GM18858 (cell line): Measurements from ENCODE around the gene TNFAIP8L1.
A peak's percentile ranks its signal among the peaks of the same experiment; 100 is the strongest.

ENCODE experiments used
- ATAC-seq: cut with Tn5 transposase; IDR thresholded peaks from one replicate; pipeline ENCODE4 v1.9.1; 2021; ENCODE audit not compliant: unreplicated experiment

The TNFAIP8L1 gene

GRCh38 chr19:4647676-4648644 is 8.6 kb downstream of the TNFAIP8L1 start:
- ATAC-seq = no peak

- no peak for ATAC-seq
Measured at GRCh38 chr19:4649392-4650047, 10.2 kb downstream of the TNFAIP8L1 start.

- no peak for ATAC-seq
Measured at GRCh38 chr19:4650159-4650558, 10.8 kb downstream of the TNFAIP8L1 start.

- ATAC-seq = no peak
Measured at GRCh38 chr19:4652075-4652474, 12.8 kb downstream of the TNFAIP8L1 start.

- no peak for ATAC-seq
Measured at GRCh38 chr19:4653793-4654436, 14.6 kb downstream of the TNFAIP8L1 start.

- no peak for ATAC-seq
Measured at GRCh38 chr19:4654437-4655361, 15.4 kb downstream of the TNFAIP8L1 start.

GRCh38 chr19:4656102-4656501 is 16.8 kb downstream of the TNFAIP8L1 start:
- ATAC-seq = no peak

- no peak for ATAC-seq
Measured at GRCh38 chr19:4657262-4657661, 17.9 kb downstream of the TNFAIP8L1 start.

- ATAC-seq = no peak
Measured at GRCh38 chr19:4657835-4658234, 18.5 kb downstream of the TNFAIP8L1 start.

GRCh38 chr19:4660181-4660791 is 21.0 kb downstream of the TNFAIP8L1 start:
- no peak for ATAC-seq

- ATAC-seq = no peak
Measured at GRCh38 chr19:4660993-4661392, 21.7 kb downstream of the TNFAIP8L1 start.

GRCh38 chr19:4662020-4662695 is 22.8 kb downstream of the TNFAIP8L1 start:
- no peak for ATAC-seq

- ATAC-seq = no peak
Measured at GRCh38 chr19:4662812-4663211, 23.5 kb downstream of the TNFAIP8L1 start.

- ATAC-seq = no peak
Measured at GRCh38 chr19:4664642-4665041, 25.3 kb downstream of the TNFAIP8L1 start.

- peak; percentile 43 for ATAC-seq
Measured at GRCh38 chr19:4669723-4670480, 30.6 kb downstream of the TNFAIP8L1 start, which contains the start of gene MYDGF. Gene MYDGF, minus strand, starts transcription at chr19:4670342. Its CDS starts 8 bp downstream, at chr19:4670334.

- ATAC-seq = no peak
Measured at GRCh38 chr19:4671185-4671851, 32.0 kb downstream of the TNFAIP8L1 start.

- no peak for ATAC-seq
Measured at GRCh38 chr19:4673216-4673615, 33.9 kb downstream of the TNFAIP8L1 start.

- ATAC-seq = no peak
Measured at GRCh38 chr19:4673726-4674125, 34.4 kb downstream of the TNFAIP8L1 start.
